Measurements from ENCODE around the gene LSM10. TPM values are rescaled to one million over a fixed set of nuclear protein-coding genes. Genes with fewer than 3 reads are reported as not detected.

Gene LSM10
- total RNA-seq, 1 donor from 2014 or later, result 39.4 TPM

DNA sequence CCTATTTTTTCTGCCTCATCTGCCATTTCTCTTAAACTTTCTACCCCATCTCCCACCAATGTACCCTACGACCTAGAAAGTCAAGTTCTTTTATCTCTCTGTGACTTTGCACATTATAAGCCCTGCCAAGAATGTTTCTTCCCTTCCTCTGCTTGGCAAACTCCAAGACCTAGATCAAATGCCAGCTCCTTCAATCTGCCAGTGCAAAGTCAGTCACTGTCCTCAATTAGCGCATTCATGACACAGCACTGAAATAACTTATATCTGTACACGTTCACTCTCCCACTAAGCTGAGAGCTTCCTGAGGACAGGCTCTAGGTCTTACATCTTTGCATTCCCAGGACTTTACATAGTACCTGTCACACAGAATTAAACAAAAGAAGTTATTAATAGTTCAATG is 21.4 kb upstream of the LSM10 start:
- Histone ChIP-seq H3K4me1 (peaks cover 11% of the 10 kb centered on the region), H3K4me3 (no peak overlapping the region), H3K36me3 (peaks cover 16% of the 10 kb centered on the region), H3K9me3 (no peaks in the 10 kb centered on the region), H3K27ac (no peak overlapping the region), H3K27me3 (no peaks in the 10 kb centered on the region)
- DNase-seq (no peak), ATAC-seq (no peak)
- intact Hi-C loops (cut with DNase I), result no loop called here
- TF ChIP-seq, protein P1, sequence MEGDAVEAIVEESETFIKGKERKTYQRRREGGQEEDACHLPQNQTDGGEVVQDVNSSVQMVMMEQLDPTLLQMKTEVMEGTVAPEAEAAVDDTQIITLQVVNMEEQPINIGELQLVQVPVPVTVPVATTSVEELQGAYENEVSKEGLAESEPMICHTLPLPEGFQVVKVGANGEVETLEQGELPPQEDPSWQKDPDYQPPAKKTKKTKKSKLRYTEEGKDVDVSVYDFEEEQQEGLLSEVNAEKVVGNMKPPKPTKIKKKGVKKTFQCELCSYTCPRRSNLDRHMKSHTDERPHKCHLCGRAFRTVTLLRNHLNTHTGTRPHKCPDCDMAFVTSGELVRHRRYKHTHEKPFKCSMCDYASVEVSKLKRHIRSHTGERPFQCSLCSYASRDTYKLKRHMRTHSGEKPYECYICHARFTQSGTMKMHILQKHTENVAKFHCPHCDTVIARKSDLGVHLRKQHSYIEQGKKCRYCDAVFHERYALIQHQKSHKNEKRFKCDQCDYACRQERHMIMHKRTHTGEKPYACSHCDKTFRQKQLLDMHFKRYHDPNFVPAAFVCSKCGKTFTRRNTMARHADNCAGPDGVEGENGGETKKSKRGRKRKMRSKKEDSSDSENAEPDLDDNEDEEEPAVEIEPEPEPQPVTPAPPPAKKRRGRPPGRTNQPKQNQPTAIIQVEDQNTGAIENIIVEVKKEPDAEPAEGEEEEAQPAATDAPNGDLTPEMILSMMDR (IDR thresholded peaks at IDR 0.05), result no peak

DNA sequence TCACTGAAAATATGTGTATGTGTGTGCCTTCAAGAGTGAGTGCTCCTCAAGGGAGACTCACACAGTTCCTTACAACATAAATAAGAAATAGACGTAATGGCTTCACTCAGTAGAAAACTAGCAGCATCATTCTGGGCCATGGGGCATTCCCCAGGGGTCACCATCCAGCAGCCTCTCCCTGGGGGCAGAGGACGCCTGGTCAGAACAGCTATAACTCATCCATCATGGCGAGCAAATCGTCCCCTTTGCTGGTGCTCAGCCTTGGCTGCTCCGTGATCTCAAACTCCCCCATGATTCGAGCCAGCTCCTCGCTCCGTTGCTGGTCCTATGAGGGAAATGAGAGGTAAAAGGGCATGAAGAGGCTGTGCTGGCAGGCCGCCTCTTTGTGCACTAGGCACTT is 20.2 kb upstream of the LSM10 start:
- Histone ChIP-seq H3K27ac (no peak overlapping the region), H3K4me1 (peaks cover 11% of the 10 kb centered on the region), H3K4me3 (no peak overlapping the region), H3K36me3 (peaks cover 16% of the 10 kb centered on the region), H3K27me3 (no peaks in the 10 kb centered on the region), H3K9me3 (no peaks in the 10 kb centered on the region)
- intact Hi-C loops (cut with DNase I), result no loop called here
- no peak for DNase-seq
- TF ChIP-seq, protein P1 (IDR thresholded peaks at IDR 0.05), result no peak
- ATAC-seq, result no peak

- DNase-seq, result no peak
- Histone ChIP-seq H3K9me3 (no peaks in the 10 kb centered on the region), H3K4me3 (no peak overlapping the region), H3K36me3 (no peaks in the 10 kb centered on the region), H3K4me1 (peaks cover 8% of the 10 kb centered on the region), H3K27me3 (no peaks in the 10 kb centered on the region), H3K27ac (no peak overlapping the region)
- intact Hi-C loops (cut with DNase I), result no loop called here
- no peak for ATAC-seq
- TF ChIP-seq, protein P1 (IDR thresholded peaks at IDR 0.05), result no peak
Observed at GRCh38 chr1:36415661-36416326, 18.1 kb upstream of the LSM10 start.

GRCh38 chr1:36414384-36414783 is 16.7 kb upstream of the LSM10 start:
- H3K36me3 ChIP-seq, result no peaks in the 10 kb centered on the region
- no peak overlapping the region for H3K4me3 ChIP-seq
- intact Hi-C loops (cut with DNase I), result no loop called here
- H3K27me3 ChIP-seq, result no peaks in the 10 kb centered on the region
- TF ChIP-seq, protein P1 (IDR thresholded peaks at IDR 0.05), result no peak
- ATAC-seq (no peak), DNase-seq (no peak)
- H3K9me3 ChIP-seq, result no peaks in the 10 kb centered on the region
- H3K4me1 ChIP-seq, result no peaks in the 10 kb centered on the region
- H3K27ac ChIP-seq, result no peak overlapping the region

- no peak for DNase-seq
- Histone ChIP-seq H3K4me3 (no peak overlapping the region), H3K36me3 (no peaks in the 10 kb centered on the region), H3K4me1 (no peaks in the 10 kb centered on the region), H3K27me3 (no peaks in the 10 kb centered on the region), H3K9me3 (no peaks in the 10 kb centered on the region), H3K27ac (no peak overlapping the region)
- TF ChIP-seq, protein P1 (IDR thresholded peaks at IDR 0.05), result no peak
- no peak for ATAC-seq
- intact Hi-C loops (cut with DNase I), result no loop called here
Observed at GRCh38 chr1:36411674-36412648, 14.3 kb upstream of the LSM10 start.
